Measurements from ENCODE around the gene TUFT1.
"Not testable (repeated sequence)": the region's sequence is repeated elsewhere in the genome, so short reads cannot be mapped to it uniquely, and the experiment has no call there.

Gene TUFT1

DNA sequence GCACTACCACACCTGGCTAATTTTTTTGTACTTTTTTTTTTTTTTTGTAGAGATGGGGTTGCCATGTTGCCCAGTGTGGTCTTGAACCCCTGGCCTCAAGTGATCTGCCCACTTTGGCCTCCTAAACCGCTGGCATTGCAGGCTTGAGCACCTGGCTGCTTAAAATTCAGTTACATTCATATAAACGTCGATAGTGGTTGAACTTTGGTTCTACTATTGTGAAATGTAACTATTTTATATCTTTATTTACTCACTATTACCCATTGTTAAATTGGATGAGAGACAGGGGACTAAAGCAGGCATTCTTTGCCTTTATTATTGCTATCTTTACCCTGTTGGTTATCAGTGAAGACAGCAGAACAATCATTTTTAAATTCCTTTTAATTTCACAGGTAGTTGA lies 77.9 kb downstream of the TUFT1 start:
- no peak for DNase-seq (ENCODE audit: low read depth)

DNA sequence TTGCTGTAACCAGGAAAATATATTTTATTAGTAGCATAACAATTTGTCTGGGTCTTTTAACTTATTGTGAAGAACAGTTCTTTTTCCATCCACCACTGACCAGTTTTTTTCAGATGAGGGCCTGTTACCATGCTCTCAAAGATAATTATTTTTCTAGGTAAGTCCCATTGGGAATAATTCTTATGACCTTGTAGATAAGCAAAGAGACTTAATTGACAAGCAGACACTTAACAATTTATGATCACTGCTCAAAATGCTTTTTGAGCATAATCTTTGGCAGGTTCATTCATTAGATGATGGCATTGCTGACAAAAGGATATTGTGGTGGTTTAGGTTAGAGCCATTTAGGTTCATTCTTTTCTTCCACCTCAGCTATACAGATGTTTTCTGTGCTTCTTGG lies 78.4 kb downstream of the TUFT1 start:
- no peak for DNase-seq (ENCODE audit: low read depth)

DNA sequence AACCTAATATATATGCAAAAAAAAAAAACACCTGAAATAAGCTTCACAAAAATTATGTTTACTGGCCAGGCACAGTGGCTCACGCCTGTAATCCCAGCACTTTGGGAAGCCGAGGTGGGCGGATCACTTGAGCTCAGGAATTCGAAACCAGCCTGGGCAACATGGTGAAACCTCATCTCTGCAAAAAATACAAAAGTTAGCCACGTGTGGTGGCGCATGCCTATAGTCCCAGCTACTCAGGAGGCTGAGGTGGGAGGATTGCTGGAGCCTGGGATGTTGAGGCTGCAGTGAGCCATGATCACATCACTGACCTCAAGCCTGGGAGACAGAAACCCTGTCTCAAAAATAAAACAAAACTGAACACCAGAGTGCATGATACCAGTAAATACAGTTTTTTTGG lies 78.9 kb downstream of the TUFT1 start:
- DNase-seq (ENCODE audit: low read depth): not testable (repeated sequence)

DNA sequence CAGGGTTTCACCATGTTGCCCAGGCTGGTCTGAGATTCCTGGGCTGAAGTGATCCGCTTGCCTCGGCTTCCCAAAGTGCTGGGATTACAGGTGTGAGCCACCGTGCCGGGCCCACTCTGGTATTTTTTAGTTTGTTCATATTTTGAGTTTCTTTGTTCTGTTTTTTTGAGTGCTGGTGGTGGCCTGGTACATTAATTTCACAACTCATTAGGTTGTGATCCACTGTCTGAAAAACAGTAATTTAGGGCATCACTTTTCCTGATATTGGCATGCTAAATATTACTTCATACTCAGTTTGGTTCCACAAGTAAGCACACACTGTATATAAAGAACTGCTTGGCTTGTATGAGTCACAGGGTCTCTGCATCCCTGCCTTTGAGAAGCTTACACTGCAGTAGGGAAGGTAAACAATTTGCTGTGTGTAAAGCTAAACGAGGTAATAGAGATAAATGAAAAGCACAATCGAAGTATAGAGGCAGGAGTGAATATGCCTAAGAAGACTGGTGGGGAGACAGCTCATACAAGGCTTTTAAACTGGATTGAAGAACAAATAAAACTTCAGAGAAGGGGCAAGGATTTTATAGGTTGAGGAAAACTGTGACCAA lies 79.5 kb downstream of the TUFT1 start:
- DNase-seq (ENCODE audit: low read depth): no peak

DNA sequence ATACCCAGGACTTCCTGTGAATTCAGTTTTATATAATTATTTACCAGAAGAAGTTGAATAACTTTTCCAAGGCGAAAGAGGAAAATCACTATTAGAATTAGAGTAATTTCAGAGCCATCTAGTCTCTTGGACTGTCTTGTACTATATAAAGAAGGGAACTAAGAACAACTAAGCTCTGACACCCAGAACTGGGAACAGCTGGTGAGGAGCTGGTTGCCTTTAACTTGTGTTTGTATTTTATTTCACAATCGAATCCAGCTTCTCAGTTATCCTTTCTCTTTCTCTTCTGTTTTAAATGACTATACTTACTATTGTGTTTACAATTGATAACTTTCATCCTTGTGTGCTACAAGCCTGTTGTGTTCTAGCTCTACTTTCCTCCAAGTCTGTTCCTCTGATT lies 80.2 kb downstream of the TUFT1 start:
- no peak for DNase-seq (ENCODE audit: low read depth)

DNA sequence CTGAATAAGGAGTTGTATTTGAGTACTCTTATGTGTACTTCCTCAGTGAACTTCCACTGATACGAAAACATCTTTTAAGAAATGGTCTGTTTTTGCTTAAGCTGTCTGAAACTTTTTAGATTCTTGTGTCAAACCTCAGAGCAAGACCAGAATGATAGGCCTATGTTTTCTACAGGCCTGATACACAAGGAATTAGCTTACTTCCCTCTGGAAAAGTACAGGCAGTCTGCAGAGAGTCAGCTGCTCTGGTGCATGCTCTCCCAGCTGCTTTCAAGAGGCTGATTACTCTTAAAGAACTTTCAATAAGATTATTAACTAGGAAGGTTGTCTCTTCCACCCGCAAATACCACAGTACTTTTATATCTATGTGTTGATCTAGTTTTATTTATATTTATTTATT lies 81.2 kb downstream of the TUFT1 start:
- no peak for DNase-seq (ENCODE audit: low read depth)

DNA sequence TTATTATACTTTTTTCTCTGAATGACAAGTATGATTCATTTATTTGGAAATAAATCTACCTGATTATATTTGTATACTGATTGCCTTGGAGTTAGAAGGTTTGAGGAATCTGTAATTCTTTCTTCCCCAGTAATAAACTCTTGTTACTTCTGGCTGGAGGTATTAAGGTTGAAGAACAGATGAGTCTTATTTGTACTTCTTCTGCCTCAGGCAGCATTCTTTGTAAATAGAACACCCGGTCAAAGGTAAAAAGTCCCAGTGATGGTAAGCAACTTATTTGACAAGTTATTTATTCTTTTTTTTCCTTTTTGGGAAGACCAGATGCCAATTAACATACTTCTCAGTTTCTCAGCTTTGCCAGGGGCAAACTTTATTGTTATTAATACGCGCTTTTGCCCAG lies 84.7 kb downstream of the TUFT1 start:
- no peak for DNase-seq (ENCODE audit: low read depth)

DNA sequence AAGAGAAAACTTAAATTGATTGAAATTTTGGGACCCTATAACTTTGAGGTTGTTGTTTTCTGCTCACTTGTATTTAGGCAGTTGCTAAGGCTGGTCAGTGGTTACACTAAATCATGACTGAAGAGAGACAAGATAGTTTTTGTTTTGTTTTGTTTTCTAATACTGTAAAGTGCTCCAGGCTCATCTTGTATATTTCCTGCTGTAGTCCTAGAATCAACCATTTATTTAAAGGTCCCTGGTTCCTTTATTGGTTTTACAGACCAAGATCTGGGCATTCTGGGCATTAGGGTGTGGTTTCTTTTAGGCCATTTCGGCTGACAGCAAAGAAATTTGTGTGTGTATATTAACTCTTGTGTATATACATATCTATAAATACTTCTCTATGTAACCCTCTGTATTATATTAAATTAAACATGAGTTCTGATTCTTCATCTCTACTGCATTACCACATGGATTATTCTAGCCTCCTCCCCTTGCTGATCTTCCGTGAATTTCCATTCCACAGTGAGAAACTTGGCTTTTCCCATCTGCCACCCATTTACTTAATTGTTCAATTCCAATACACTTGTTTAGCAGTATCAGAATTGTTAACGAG lies 86.7 kb downstream of the TUFT1 start:
- DNase-seq (ENCODE audit: low read depth): no peak

DNA sequence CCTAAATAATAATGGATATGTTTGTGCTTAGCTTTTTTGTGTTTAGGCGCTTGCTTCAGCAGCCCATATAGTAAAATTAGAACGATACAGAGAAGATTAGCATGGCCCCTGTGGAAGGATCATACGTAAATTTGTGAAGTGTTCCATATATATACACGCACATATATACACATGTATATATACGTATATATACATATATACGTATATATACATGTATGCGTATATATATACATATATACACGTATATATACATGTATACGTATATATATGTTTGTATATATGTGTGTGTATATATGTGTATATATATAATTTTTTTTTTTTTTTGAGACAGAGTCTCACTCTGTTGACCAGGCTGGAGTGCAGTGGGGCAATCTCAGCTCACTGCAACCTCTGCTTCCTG lies 89.2 kb downstream of the TUFT1 start:
- no peak for DNase-seq (ENCODE audit: low read depth)

Data from stimulated activated CD8-positive, alpha-beta memory T cell treated with anti-CD3 and anti-CD28 coated beads, Interleukin-12 subunit alpha, Interleukin-12 subunit beta, amount 100 ng/mL, for 4 hours (primary cell).